GM12801 (cell line): ENCODE results near the gene CRTAP.

Source experiments
- CTCF ChIP-seq: IDR thresholded peaks from one replicate; pipeline ENCODE4 v1.5.1; 2011; ENCODE audit warnings: control low read depth; ENCODE audit not compliant: insufficient read length; ENCODE audit errors: extremely low read depth

Gene CRTAP

DNA sequence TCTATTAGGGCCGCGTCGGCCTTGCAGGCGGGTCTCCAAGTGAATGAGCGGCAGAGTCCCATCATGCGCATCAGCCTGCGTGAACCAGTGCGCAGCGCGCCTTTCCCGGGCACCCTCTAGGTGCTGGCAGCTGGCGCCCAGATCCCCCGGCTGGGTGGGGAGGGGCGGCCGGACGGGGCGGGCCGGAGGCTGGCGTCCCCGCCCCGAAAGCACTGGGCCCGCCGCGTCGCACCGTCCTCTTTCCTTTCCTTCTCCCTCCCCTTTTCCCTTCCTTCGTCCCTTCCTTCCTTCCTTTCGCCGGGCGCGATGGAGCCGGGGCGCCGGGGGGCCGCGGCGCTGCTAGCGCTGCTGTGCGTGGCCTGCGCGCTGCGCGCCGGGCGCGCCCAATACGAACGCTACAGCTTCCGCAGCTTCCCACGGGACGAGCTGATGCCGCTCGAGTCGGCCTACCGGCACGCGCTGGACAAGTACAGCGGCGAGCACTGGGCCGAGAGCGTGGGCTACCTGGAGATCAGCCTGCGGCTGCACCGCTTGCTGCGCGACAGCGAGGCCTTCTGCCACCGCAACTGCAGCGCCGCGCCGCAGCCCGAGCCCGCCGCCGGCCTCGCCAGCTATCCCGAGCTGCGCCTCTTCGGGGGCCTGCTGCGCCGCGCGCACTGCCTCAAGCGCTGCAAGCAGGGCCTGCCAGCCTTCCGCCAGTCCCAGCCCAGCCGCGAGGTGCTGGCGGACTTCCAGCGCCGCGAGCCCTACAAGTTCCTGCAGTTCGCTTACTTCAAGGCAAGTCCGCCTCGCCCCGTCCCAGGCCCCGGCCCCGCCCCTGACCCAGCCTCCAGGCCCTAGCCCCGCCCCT, at the start of gene CRTAP:
Gene CRTAP, plus strand, starts transcription at position 243 of the 850 bp plus-strand sequence. Its CDS starts 64 bp downstream, at position 307.
- no peak for TF ChIP-seq CTCF

- TF ChIP-seq CTCF, result no peak
These were observed 48.9 kb upstream of the CRTAP start for GRCh38 chr3:33064929-33065328.

GRCh38 chr3:33067484-33067883, 46.3 kb upstream of the CRTAP start:
- no peak for TF ChIP-seq CTCF

- no peak for TF ChIP-seq CTCF
These were observed 42.6 kb upstream of the CRTAP start for GRCh38 chr3:33071181-33071580.

- no peak for TF ChIP-seq CTCF
These were observed 41.9 kb upstream of the CRTAP start for GRCh38 chr3:33071946-33072345.

- peak; percentile 85 for TF ChIP-seq CTCF
These were observed 39.4 kb upstream of the CRTAP start for GRCh38 chr3:33074217-33075067.

DNA sequence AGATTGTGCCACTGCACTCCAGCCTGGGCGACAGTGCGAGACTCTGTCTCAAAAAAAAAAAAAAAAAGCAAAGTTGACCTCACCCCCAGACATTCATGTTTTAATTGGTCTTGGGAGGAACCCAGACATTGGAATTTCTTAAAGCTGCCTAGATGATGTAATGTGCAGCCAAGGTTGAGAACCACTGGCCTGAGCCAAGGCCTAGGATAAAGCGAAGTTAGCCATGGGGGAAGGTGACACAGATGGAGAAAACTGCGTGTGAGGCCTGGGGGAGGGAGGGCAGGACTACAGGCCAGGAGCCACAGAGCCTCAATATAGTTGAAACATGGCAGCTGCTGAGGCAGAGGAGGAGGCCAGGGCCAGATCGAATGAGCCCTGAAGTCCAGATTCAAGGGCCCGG, 37.8 kb upstream of the CRTAP start:
- no peak for TF ChIP-seq CTCF
